CD4-positive, alpha-beta T cell (primary cell): Measurements from ENCODE around the gene AFAP1L1. TPM values are rescaled to one million over a fixed set of nuclear protein-coding genes. Genes with fewer than 3 reads are reported as not detected.

Experiments
- ATAC-seq: fragments of 200-7000 bp; cut with Tn5 transposase; one replicate; pipeline ENCODE4 v1.10.0; 2022; ENCODE audit warnings: mild to moderate bottlenecking; ENCODE audit not compliant: poor library complexity
- CTCF ChIA-PET: fragments of 350-600 bp; sonication (Branson Sonifier 250); formaldehyde crosslinking; loops from one replicate; lab custom pipeline; 2021; ENCODE audit warnings: antibody characterized with exemption, inconsistent platforms; lab: Charles Lee
- POLR2A ChIA-PET: fragments of 350-600 bp; sonication (Branson Sonifier 250); formaldehyde crosslinking; loops from one replicate; lab custom pipeline; 2021; ENCODE audit warnings: antibody characterized with exemption, inconsistent platforms; lab: Charles Lee
- DNase-seq, 14 experiments: peaks; one replicate each; pipeline ENCODE4 v3.0.0-alpha.2; 2013 to 2020; ENCODE audit warnings: mixed read lengths in 2 of 14
- H3K27ac ChIP-seq, 2 donors: one replicate each; pipeline versions ENCODE4 v1.5.1 to v1.7.0; 2013; ENCODE audit warnings: low read length in 2 of 2, low read depth in 1 of 2, mild to moderate bottlenecking in 1 of 2
- H3K27me3 ChIP-seq, 2 experiments: 1 replicate in 1 of 2; 2 replicates in 1 of 2; pipeline versions ENCODE4 v1.6.1 to v1.7.0; 2013; ENCODE audit warnings: low read length in 2 of 2, control low read depth in 1 of 2, mild to moderate bottlenecking in 1 of 2, moderate library complexity in 1 of 2; ENCODE audit not compliant: insufficient read depth in 2 of 2, control insufficient read depth in 1 of 2
- H3K36me3 ChIP-seq: one replicate; pipeline ENCODE4 v1.6.1; 2013; ENCODE audit warnings: low read length, control low read depth; ENCODE audit not compliant: insufficient read depth
- H3K4me1 ChIP-seq: one replicate; pipeline ENCODE4 v1.6.1; 2013; ENCODE audit warnings: low read length, control low read depth; ENCODE audit not compliant: insufficient read depth
- H3K4me3 ChIP-seq: one replicate; pipeline ENCODE4 v1.5.1; 2013; ENCODE audit warnings: mild to moderate bottlenecking, low read length, moderate library complexity
- H3K9me3 ChIP-seq, 2 experiments: 1 replicate in 1 of 2; 2 replicates in 1 of 2; pipeline versions ENCODE4 v1.6.1 to v1.7.0; 2013; ENCODE audit warnings: low read length in 2 of 2, mild to moderate bottlenecking in 2 of 2, control low read depth in 1 of 2, moderate library complexity in 1 of 2; ENCODE audit not compliant: control insufficient read depth in 1 of 2, insufficient read depth in 1 of 2
- H3K27ac Mint-ChIP-seq: one replicate; pipeline ENCODE4 v1.8.0; 2020; ENCODE audit warnings: mixed read lengths
- H3K27me3 Mint-ChIP-seq: one replicate; pipeline ENCODE4 v1.8.0; 2021; ENCODE audit warnings: mixed read lengths
- H3K36me3 Mint-ChIP-seq: one replicate; pipeline ENCODE4 v1.8.0; 2021; ENCODE audit warnings: low read depth, mixed read lengths
- H3K4me1 Mint-ChIP-seq: one replicate; pipeline ENCODE4 v1.8.0; 2021; ENCODE audit warnings: low read depth, mixed read lengths
- H3K4me3 Mint-ChIP-seq: one replicate; pipeline ENCODE4 v1.8.0; 2020; ENCODE audit warnings: mild to moderate bottlenecking, mixed read lengths
- H3K9me3 Mint-ChIP-seq: one replicate; pipeline ENCODE4 v1.8.0; 2020; ENCODE audit warnings: mixed read lengths
- intact Hi-C, 2 experiments: fragments of 100-400 bp; cut with DNase I in 1 of 2; cut with micrococcal nuclease in 1 of 2; formaldehyde crosslinking; loops; one replicate each; pipeline versions ENCODE4 v1.15.1 to v1.9.0; 2023 to 2025; cut with DNase I, micrococcal nuclease
- total RNA-seq, 174 experiments: library from RNA in 2 of 174; stranded (reverse) in 2 of 174; gene quantifications; one replicate each; pipeline ENCODE4 v1.2.3 and lab custom pipeline; 2021 to 2026
- TF ChIP-seq, protein P1 (sequence below): fragments of 200-600 bp; IDR thresholded peaks from one replicate; pipeline ENCODE4 v1.8.0; 2022; ENCODE audit warnings: antibody characterized with exemption, mild to moderate bottlenecking

AFAP1L1 gene
- total RNA-seq, 2 experiments from 2014 or later: 0.47 to 0.56 TPM

DNA sequence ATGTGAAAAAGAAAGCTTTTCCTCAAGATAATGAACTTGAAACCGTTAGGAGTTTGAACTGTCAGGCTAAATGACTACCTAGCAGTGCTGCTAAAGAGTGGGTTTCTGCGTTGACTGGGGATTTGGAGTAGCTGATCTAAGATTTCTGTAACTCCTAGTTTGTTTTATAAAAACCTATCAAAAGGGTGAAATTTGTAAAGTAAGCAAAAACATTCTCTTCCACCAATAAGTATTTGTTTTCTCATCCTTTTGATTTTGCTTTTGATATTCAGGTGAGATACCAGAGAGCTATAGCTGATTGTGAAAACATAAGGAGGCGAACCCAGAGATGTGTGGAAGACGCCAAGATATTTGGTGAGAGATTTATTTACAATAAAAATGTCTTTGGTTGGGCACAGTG, 77.7 kb downstream of the AFAP1L1 start:
- no peak for DNase-seq
- POLR2A ChIA-PET: interaction anchor here (0.8 to 7.3 kb wide), 3 partner anchors 9 to 202 kb away, joined by 5 to 194 read pairs (median 5); partner anchors contain the start of genes CSNK1A1 and PCYOX1L
- CTCF ChIA-PET: interaction anchor here (0.6 to 4.3 kb wide), 2 partner anchors 18 to 127 kb away, joined by 3 to 16 read pairs; no protein-coding TSS in a partner anchor
- Mint-ChIP-seq H3K27ac (peak overlapping the region; percentile 85), H3K27me3 (no peaks in the 10 kb centered on the region), H3K4me3 (peak overlapping the region; percentile 20), H3K36me3 (peaks cover 83% of the 10 kb centered on the region), H3K9me3 (no peaks in the 10 kb centered on the region), H3K4me1 (peaks cover 82% of the 10 kb centered on the region)
- Histone ChIP-seq H3K4me1 (peaks cover 64% of the 10 kb centered on the region), H3K9me3 (no peaks in the 10 kb centered on the region), H3K4me3 (peak overlapping the region; percentile 75), H3K27ac (peak overlapping the region; percentile 66 to 85), H3K36me3 (peaks cover 65% of the 10 kb centered on the region), H3K27me3 (no peaks in the 10 kb centered on the region)
- intact Hi-C loops: loop anchor here in 1 of 2 experiments (10.0 kb wide), 2 partner anchors 965 to 1005 kb away; partner anchors contain the start of genes FBXO38 and TCOF1
- TF ChIP-seq, protein P1, sequence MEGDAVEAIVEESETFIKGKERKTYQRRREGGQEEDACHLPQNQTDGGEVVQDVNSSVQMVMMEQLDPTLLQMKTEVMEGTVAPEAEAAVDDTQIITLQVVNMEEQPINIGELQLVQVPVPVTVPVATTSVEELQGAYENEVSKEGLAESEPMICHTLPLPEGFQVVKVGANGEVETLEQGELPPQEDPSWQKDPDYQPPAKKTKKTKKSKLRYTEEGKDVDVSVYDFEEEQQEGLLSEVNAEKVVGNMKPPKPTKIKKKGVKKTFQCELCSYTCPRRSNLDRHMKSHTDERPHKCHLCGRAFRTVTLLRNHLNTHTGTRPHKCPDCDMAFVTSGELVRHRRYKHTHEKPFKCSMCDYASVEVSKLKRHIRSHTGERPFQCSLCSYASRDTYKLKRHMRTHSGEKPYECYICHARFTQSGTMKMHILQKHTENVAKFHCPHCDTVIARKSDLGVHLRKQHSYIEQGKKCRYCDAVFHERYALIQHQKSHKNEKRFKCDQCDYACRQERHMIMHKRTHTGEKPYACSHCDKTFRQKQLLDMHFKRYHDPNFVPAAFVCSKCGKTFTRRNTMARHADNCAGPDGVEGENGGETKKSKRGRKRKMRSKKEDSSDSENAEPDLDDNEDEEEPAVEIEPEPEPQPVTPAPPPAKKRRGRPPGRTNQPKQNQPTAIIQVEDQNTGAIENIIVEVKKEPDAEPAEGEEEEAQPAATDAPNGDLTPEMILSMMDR: no peak
- no peak for ATAC-seq

GRCh38 chr5:149352169-149352568, 80.5 kb downstream of the AFAP1L1 start:
- POLR2A ChIA-PET: interaction anchor here (0.5 kb wide), 1 partner anchor 211 kb away, joined by 3 read pairs; the partner anchor contains the start of gene ABLIM3
- peaks cover 48% of the 10 kb centered on the region for H3K4me1 ChIP-seq
- H3K9me3 Mint-ChIP-seq: no peaks in the 10 kb centered on the region
- H3K27me3 ChIP-seq: no peaks in the 10 kb centered on the region
- peak overlapping the region; percentile 85 for H3K27ac Mint-ChIP-seq
- H3K4me3 ChIP-seq: no peak overlapping the region
- peaks cover 77% of the 10 kb centered on the region for H3K4me1 Mint-ChIP-seq
- peaks cover 87% of the 10 kb centered on the region for H3K36me3 Mint-ChIP-seq
- H3K27me3 Mint-ChIP-seq: no peaks in the 10 kb centered on the region
- no peak overlapping the region for H3K27ac ChIP-seq
- intact Hi-C loops: loop anchor here in 1 of 2 experiments (10.0 kb wide), 1 partner anchor 537 kb away; no protein-coding TSS in a partner anchor
- H3K9me3 ChIP-seq: no peaks in the 10 kb centered on the region
- H3K4me3 Mint-ChIP-seq: no peak overlapping the region
- TF ChIP-seq, protein P1: no peak
- ATAC-seq (no peak), DNase-seq (no peak)
- H3K36me3 ChIP-seq: peaks cover 80% of the 10 kb centered on the region
- CTCF ChIA-PET: interaction anchor here (3.0 to 4.3 kb wide), 2 partner anchors 15 kb away, joined by 16 to 17 read pairs; no protein-coding TSS in a partner anchor

DNA sequence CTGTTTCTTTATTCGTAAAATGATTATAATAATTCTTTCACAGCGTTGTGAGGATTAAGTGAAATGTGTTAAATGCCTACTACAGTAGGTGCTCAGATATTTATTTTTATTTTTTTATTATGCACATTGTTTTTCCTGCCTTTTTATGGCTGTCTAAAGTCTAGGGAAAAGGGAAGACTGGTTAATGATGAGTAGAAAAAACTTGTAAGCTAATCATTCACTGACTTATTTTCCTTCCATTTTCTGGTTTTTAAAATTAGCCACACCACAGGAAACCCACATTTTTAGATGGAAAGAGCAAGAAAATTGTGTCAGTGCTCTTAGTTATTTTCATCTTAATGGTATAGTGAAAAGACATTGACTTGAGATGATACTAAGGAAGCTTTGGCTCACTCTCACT, 82.3 kb downstream of the AFAP1L1 start:
- H3K4me1 ChIP-seq: peaks cover 43% of the 10 kb centered on the region
- peaks cover 69% of the 10 kb centered on the region for H3K36me3 ChIP-seq
- no peak for ATAC-seq
- no peaks in the 10 kb centered on the region for H3K9me3 Mint-ChIP-seq
- no peak overlapping the region for H3K4me3 Mint-ChIP-seq
- no peak overlapping the region for H3K4me3 ChIP-seq
- H3K27ac Mint-ChIP-seq: peak overlapping the region; percentile 53
- ChIA-PET POLR2A (interaction anchor here (0.6 to 1.3 kb wide), 2 partner anchors 9 to 20 kb away, joined by 3 to 7 read pairs; partner anchors contain the start of gene GRPEL2), CTCF (interaction anchor here (1.1 to 3.0 kb wide), 2 partner anchors 14 to 18 kb away, joined by 3 to 17 read pairs; no protein-coding TSS in a partner anchor)
- H3K4me1 Mint-ChIP-seq: peaks cover 75% of the 10 kb centered on the region
- intact Hi-C loops: loop anchor here in 1 of 2 experiments (10.0 kb wide), 1 partner anchor 539 kb away; no protein-coding TSS in a partner anchor
- no peak for DNase-seq
- H3K36me3 Mint-ChIP-seq: peaks cover 83% of the 10 kb centered on the region
- H3K27me3 Mint-ChIP-seq: no peaks in the 10 kb centered on the region
- TF ChIP-seq, protein P1: no peak
- H3K9me3 ChIP-seq: no peaks in the 10 kb centered on the region
- no peak overlapping the region for H3K27ac ChIP-seq
- no peaks in the 10 kb centered on the region for H3K27me3 ChIP-seq
